ENCODE results near the gene SORBS2. TPM values are rescaled to one million over a fixed set of nuclear protein-coding genes. Genes with fewer than 3 reads are reported as not detected.

Gene SORBS2
- total and polyA plus RNA-seq, 2 of the 8 experiments (the other 6 are each of a cell fraction or from before 2014, with no cell fraction given): 73.0 to 87.1 TPM

GRCh38 chr4:185794637-185795036 lies 17.4 kb downstream of the SORBS2 start (continued):
- TF ChIP-seq SP2 (IDR thresholded peaks at IDR 0.05; ENCODE audit: low read length): no peak
